ENCODE measurements around the gene CCL5.

CCL5 gene

DNA sequence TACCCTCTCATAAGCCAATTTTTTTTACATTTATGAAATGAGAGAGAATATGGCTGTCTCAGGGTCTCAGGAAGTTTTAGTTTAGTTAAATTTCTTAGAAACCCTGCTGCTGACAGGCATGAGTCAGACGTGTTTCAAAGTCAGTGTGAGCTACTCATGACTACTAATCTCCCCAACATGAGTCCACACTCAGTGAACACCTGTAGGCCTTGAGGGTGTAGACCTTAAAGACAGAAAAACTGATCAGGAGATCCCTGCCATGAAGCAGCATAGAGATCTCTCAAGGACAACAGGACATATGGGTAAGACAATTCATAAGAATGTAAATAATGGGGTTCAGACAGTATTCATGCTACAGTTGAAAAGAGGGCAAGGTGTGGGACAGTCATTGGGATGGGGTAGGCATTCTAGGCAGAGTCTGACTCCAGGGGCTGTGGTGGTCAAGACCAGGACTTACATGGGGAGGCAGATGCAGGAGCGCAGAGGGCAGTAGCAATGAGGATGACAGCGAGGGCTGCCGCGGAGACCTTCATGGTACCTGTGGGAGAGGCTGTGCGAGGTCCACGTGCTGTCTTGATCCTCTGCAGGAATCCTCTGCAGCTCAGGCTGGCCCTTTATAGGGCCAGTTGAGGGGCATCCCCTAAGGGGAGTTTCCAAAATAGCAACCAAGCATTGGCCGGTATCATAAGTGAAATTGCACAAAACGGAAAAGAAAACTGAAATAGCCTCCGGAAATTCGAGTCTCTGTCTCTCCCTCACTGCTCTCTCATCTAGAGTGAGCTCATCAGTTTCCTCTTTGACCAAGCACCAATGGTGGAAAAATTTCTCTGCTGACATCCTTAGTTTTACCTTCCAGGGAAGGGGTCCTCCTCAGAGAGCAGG lies at the start of gene CCL5:
TSS of gene CCL5 (minus strand) at position 588 of the 882 bp plus-strand sequence.
- no peak for DNase-seq

DNA sequence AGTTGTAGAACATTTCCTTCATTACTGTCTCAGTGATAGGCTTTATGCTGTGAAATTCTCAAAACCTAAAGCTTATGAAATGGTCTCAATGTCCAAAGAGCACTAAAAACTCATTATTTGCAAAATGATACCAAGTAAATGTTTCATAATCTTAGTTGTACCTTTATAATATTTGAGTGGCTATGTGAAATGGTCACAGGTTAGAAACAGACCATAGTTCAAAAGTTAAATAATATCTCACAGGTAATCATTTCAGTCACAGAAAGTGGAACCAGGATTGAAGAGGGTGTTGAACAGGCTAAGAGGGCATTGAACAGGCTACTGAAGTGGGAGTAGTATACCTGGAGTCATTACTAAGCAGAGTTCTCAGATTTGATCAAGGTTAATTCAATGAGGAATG lies 47.6 kb upstream of the CCL5 start:
- no peak for DNase-seq

DNA sequence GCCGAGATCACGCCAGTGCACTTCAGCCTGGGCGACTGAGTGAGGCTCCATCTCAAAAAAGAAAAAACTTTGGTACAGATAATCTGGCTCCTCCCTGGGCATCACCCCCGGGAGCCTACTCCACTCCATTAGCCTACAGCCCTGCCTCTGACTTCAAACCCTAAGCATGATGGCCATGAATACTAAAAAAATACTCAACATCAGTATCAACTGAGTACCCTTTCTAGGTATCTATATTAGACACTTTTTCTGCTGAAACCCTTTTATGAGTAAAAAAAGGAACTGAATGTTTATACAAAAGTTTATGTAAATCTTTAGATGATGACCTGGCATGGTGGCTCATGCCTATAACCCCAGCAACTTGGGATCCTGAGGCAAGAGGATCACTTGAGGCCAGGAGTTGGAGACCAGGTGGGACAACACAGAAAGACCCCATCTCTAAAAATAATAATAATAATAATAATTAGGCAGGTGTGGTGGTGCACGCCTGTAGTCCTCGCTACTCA lies 43.5 kb upstream of the CCL5 start:
- DNase-seq: no peak

DNA sequence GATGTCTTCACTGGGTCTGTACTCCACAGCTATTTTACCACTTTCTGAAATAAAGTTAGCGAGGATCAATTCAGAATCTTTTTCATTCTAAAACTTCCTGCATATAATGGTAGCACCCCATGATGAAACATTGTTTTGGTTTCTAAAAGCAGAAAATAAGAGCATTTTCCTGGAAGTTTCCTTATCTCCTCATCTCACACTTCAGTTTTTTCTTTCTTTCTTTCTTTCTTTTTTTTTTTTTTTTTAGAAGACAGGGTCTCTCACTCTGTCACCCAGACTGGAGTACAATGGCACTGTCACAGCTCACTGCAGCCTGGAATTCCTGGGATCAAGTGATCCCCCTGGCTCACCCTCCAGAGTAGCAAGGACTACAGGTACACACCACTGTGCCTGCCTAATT lies 40.1 kb upstream of the CCL5 start:
- DNase-seq: no peak

DNA sequence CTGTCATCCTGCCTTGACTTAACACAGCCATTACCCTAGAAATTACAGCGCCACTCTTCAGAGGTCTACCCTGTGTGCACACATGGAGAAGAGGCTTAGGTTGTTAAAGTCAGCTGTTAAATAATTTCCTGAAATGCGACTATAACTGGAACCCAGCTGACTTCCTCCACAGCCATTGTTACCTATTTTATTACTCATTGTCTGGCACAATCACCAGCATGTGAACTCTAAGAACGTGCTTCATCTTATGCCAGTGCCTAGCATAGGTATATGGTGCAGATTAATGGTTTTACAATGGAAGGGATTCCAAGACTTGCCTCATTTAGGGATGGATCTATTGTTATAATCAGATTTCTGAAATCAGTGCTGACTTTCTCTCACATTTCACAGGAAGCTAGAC lies 38.5 kb upstream of the CCL5 start:
- DNase-seq: no peak

DNA sequence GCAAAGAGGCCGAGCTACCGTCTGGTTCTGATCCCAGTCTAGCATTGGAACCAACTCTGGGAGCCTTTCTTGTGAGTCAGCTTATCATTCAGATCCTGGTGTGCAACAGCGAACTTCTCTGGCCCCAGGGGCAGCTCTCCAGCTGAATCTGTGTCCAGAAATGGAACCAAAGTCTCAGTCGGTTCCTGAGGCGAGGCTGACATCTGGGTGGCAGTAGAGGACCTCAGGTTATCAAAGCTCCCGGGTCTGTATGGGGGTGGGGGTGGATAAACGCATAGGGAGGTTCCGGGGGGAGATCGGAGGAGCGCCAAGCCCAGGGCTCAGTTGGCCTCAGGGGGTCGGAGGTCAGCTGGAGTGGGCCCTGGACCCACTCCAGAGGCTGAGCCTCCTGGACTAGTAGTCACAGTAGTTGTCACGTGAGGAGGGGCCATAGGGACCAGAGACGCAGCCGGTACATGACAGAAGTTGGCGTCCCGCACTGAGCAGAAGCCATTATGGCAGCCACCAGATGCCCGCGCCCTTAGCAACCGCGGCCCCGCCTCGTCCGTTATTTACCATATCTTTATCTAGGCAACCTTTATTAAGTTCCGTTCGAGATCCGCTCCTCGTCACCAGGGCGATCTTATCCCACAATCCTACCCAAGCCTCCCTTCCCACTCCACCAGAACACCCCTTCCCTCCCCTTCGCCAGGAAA lies 37.5 kb upstream of the CCL5 start:
- DNase-seq: no peak

DNA sequence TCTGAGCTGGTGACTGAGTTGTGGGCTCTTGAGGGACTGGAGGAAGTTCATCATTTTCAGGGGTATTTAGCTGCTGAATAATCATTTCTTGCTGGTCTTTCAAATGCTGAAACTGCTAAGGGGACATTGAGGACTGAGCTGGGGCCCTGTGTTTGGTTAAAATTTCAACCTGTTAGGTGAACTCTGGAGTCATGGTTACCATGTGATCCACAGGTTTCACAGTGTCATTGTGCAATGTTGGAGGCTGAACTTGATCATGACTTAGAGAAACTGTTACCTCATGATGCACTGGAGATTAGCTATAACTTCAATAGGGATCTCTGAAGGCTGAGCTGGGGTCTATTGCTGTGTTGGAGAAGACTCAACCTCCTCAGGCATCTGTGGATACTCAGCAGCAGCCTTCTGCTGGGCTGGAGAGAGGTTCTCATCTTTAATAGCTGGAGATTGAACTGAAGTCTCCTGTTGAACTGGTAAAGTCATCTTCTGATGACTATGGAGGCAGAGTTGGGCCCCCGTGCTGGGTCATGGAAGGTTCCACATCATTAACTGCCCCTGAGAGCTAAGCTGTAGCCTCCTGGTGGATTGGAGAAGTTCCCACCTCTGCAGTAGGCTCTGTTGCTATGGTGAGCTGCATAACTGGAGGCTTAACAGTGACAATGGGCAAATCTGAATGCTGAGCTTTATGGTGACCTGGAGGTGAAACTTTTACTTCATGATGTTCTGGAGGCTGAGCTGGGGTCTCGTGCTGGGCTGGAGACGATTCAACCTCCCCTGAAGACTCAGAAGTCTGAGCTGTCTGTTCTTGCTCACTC lies 35.2 kb upstream of the CCL5 start:
- DNase-seq: no peak

DNA sequence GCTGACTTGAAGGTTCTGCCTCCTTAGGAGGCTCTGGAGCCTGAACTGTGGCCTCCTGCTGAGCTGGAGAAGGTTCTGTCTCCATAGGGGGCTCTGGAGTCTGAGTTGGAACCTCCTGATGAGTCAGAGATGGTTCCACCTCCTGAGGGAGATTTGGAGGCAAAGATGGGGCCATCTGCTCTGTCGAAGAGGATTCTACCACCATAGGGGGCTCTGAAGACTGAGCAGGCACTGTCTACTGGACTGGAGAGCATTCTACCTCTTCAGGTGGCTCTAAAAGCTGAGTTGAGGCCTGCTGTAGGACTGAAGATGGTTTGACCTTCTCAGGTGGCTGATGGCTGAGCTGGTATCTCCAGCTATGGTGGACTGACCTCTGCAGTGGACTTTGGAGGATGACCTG lies 34.2 kb upstream of the CCL5 start:
- no peak for DNase-seq

DNA sequence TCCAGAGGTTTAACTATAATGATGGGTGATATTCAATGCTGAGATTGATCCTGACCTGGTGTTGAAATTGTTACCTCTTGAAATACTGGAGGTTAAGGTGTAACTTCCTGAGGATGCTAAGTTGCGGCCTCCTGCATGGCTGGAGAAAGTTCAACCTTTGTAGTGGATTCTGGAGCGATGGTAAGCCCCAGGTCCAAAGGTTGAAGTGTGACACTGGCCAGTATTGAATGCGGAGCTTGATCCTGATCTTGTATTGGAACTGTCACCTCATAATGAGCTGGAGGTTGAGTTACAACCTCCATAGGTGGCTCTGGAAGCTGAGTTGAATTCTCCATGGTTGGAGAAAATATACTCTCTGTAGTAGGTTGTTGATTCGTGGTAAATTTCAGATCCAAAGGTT lies 33.4 kb upstream of the CCL5 start:
- no peak for DNase-seq

DNA sequence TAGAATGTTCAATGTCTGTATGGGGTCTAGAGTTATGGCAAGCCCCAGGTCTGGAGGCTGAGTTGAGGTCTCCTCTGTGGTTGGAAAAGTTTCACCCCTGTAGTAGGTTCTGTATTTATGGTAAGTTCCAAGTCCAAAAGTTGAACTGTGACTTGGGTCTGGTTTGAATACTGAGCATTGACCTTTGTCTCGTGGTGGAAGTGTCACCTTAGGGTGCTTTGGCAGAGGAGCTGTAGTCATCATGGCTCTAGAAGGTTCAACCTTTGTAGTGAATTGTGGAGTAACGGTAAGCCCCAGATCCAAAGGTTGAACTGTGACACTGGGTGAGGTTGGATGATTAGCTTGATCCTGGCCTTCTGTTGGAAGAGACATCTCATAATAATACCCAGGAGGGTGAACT lies 32.8 kb upstream of the CCL5 start:
- no peak for DNase-seq

DNA sequence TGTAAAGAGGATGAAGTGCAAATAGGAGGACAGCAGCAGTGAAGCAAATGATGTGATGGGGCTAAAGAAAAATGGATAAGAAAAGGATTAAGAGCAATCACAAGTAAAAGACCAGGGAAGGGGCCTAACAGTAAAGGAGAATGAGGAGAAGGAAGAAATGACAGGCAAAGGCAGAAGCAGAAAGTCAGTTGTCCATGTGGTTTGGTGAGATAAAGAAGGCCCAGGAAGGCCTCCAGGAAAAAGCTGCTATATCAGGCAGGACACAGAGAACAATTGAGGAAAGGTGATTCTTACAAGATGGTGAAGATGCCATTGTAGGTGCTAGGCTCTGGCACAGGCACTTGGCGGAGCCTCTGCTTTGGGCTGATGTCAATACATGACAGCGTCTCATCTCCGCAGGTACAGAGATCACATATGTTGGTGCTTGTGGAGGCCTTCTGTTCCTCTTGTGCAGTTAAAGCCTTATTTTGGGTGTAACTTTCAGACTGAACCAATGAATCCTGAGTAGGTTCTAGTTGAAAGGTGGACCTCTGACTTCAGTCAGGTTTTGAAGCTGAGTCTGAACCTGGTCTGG lies 32.3 kb upstream of the CCL5 start:
- DNase-seq: no peak

DNA sequence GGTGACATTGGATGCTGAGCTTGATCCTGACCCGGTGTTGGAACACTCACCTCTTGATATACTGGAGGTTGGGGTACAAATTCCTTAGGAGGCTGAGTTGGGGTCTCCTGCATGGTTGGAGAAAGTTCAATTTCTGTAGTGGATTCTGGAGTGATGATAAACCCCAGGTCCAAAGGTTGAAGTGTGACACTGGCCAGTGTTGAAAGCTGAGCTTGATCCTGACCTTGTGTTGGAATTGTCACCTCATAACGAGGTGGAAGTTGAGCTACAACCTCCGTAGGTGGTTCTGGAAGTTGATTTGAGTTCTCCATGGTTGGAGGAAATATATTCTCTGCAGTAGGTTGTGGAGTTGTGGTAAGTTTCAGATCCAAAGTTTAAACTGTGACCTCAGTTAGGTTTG lies 29.2 kb upstream of the CCL5 start:
- DNase-seq: no peak

DNA sequence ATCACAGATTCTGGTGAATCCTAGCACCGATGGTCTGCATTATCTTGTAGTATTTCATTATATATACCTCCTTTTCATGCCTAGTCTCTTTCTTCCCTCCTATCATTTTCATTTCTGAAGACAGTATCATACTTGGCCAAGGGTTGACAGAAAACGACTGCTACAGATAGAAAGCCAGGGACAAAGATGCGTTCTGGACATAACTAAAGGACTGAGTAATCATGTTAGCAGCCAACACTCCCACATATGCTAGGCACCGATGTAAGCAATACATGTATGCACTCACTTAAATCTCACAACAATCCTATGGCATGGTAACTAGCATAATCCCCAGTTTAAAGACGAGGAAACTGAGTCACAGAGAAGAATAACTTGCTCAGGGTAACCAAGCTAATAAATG lies 27.5 kb upstream of the CCL5 start:
- DNase-seq: no peak

DNA sequence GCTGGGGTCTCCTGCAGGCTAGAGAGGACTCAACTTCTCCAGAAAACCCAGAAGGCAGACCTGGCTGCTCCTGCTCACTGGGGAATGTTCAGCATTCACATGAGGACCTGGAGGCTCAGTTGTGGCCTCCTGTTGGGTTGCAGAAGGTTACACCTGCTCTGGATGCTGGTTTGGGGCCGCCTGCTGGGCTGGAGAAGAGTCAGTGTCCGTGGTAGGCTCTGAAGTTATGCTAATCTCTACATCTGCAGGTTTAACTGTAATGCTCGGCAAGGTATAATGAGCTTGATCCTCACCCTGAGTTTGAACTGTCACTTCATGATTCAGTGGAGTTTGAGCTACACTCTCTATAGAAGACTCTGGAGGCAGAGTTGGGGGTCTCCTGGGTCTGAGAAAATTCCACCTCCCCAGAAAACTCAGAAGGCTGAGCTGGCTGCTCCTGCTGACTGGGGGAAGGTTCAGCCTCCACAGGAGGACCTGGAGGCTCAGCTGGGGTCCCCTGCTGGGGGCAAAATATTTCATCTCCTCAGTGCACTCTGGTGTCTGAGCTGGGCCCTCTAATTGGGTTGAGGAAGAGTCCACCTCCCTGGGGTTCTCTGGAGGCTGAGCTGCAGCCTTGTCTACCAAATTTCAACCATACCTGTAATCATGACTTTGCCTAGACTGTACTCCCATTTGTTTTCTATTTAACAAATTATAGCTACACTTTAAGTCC lies 26.9 kb upstream of the CCL5 start:
- DNase-seq: no peak

DNA sequence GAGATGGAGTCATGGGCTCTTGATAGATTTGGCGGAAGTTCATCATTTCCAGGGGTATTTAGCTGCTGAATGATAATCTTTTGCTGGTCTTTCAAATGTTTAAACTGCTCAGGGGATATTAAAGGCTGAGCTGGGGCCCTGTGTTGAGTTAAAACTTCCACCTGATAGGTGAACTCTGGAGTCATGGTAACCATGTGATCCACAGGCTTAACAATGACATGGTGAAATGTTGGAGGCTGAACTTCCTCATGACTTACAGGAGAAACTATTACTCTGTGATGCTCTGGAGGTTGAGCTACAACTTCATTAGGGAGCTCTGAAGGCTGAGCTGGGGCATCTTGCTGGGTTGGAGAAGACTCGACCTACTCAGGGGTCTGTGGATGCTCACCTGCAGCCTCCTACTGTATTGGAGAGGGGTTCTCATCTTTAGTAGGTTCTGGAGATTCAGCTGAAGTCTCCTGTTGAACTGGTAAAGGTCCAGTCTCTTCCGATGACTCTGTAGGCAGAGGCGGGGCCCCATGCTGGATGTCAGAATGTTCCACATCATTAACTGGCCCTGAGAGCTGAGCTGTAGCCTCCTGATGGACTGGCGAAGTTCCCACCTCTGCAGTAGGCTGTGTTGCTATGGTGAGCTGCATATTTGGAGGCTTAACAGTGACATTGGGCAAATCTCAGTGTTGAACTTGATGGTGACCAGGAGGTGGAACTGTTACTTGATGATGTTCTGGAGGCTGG lies 26.2 kb upstream of the CCL5 start:
- no peak for DNase-seq

DNA sequence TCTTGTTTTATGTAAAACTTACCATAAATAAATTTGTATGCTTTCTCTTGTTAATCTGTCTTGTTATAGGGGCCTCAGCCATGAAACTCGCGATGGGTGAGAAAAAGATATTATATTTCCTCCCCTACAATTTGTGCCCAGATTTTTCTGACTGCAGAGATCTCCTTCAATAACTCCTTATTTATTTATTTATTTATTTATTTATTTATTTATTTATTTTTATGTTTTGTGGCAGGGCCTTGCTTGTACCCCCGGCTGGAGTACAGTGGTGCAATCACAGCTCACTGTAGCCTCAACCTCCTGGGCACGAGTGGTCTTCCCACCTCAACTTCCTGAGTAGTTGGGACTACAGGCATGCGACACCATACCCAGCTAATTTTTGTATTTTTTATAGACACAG lies 23.3 kb upstream of the CCL5 start:
- DNase-seq: no peak

DNA sequence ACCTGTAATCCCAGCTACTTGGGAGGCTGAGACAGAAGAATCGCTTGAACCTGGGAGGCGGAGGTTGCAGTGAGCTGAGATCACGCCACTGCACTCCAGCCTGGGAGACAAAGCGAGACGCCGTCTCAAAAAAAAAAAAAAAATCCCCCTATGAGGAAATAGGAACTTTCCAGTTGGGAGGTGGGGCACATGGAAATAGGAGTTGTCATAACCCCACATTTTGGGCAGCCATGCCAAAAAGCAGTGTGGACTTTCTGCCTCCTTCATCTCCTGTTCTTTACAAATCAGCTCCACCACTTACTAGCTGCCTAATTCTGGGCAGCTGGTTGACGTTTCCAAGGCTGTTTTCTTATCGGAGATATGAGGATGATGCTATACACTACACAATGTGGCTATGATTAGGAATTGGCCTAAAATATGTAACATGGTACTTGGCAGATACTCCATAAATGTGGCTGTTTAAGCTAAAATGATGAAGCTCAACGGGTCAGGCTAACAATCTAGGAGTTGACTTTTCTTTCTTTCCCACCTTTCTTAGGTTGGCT lies 21.5 kb upstream of the CCL5 start:
- no peak for DNase-seq

DNA sequence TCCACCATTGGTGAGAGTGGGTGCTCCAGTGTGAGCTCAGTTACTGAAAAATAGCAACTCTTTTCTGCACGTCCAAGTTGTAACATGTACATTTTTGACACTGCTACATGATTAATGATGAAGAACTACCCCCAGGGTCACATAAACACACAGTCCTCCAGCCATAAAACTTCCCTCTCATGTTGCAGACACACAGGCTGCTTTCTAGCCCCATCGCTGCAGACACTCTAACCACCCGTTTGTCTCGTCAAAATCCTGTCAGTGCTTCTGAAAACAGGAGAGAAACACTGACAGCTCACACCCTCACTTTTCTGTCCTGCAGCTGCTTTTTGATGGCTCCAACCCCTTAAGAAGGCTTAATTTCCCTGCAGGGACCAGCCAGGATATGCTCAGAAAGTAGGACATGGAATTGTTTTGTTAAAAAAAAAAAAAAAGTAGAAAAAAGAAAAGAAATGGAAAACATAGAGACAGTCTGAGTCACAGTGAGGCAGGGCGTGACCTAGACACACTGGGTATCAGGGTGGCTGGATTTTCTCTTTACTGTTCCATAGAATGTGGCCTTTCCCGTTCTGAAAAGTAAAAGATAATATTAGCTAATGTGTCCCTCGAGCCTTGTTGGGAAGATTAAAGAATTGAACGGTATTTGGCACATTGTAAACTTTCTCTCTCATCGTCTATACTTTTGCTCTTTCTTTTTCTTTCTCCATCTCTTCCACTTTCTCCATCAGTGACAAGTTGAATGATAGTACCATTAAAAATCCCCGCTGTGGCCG lies 20.7 kb upstream of the CCL5 start:
- no peak for DNase-seq

DNA sequence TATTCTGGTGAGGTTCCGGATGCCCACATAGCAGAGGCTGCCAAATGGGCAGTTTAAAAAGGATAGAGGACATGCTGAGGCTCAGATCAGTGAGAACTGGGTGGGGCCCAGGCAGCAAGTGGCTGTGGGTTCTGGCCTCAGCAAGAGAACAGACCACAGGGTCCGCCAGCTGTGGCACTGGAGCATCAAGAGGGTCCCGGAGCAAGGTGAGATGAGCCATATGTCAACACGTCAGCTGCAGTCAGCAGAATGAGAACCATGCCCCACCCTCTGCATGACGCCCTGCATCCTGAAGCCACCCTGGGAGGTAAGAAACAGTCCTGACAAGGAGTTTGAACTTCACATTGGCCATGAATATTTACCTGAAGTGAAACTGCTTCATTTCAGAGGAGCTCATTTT lies 20.1 kb upstream of the CCL5 start:
- DNase-seq: no peak

DNA sequence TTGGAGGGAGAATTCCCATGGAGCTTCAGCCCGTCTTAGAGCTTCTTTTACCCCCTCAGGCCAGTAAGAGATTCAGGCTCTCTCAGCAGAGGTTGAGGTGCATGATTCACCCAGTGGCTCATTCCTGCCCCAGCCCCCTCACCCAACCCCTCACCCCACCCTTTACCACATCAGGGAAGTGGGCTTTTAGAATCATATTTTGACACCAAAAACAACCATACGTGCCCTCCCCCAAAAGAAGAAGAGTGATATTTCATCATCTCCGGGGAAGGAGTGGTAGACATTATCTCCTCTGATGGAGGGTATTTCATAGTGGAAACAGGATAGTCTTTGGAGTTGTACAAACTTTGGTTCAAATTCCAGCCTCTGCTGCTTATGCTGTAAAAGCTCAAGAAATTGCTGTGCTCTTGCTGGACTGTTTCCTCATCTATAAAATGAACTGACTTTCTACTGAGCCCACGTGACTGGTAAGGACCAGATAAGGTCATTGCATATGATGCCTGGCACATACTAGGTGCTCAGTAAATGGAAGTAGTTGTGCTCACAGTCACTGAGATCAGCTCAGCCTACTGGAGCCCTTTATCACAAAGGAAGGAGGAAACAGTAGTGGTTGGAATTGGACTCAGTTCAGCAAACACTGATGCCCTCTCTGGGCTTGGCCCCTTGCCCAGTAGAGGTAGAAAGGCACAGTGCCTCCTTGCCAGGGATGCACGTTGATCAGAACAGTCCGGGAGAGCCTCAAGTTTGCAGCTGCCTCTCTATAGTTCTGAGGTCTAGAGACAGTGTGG lies 18.3 kb upstream of the CCL5 start:
- peak; percentile 88 for DNase-seq

All from NCI-H2029 (cell line).